IPS-15b (cell line): ENCODE results near the gene PITX3.
"Not testable (repeated sequence)": the region's sequence is repeated elsewhere in the genome, so short reads cannot be mapped to it uniquely, and the experiment has no call there.

Source experiments
- H3K27me3 ChIP-seq: one replicate; pipeline ENCODE4 v1.6.1; 2013; ENCODE audit warnings: low read length; ENCODE audit not compliant: control insufficient read depth, insufficient read depth
- H3K36me3 ChIP-seq: one replicate; pipeline ENCODE4 v1.6.1; 2013; ENCODE audit warnings: low read length; ENCODE audit not compliant: control insufficient read depth, insufficient read depth
- H3K4me1 ChIP-seq: one replicate; pipeline ENCODE4 v1.6.1; 2013; ENCODE audit warnings: mild to moderate bottlenecking, low read length; ENCODE audit not compliant: control insufficient read depth, insufficient read depth
- H3K4me3 ChIP-seq: one replicate; pipeline ENCODE4 v1.5.1; 2013; ENCODE audit warnings: low read depth, low read length
- H3K9ac ChIP-seq: one replicate; pipeline ENCODE4 v1.6.1; 2013; ENCODE audit warnings: low read depth, mild to moderate bottlenecking, low read length
- H3K9me3 ChIP-seq: one replicate; pipeline ENCODE4 v1.6.1; 2013; ENCODE audit warnings: mild to moderate bottlenecking, low read length; ENCODE audit not compliant: control insufficient read depth, insufficient read depth

Gene PITX3

DNA sequence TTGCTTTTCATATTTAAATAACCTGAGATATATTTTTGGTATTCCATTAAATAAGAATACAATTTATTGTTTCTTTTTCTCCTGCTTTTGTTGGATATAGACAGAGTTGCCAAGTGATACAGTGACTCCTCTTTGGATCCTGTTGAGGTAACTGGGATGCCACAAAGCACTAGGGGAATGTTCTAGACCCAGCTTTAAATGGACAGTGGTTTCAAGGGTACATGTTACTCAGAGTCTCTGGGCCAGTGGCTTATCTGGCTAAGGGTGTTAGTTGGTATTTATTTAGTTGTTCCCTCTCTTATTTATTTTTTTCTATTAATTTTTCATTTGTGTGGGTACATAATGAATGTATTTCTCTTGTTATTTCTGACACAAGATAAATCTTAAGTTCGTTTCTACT is 13.1 kb upstream of the PITX3 start:
- Histone ChIP-seq H3K4me3 (no peak overlapping the region), H3K9me3 (no peaks in the 10 kb centered on the region), H3K9ac (no peak overlapping the region), H3K36me3 (no peaks in the 10 kb centered on the region), H3K4me1 (no peaks in the 10 kb centered on the region), H3K27me3 (no peaks in the 10 kb centered on the region)

DNA sequence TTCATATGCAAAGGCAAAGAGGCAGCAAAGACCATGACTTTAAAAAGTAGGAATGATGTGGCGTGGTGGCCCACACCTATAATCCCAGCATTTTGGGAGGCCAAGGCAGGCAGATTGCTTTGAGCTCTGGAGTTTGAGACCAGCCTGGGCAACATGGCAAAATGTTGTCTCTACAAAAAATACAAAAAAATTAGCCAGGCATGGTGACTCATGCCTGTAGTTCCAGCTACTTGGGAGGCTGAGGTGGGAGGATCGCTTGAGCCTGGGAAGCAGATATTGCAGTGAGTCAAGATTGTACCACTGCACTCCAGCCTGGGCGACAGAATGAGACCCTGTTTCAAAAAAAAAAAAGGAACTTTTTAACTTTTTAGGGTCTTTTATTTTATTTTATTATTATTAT is 11.2 kb upstream of the PITX3 start:
- not testable (repeated sequence) for H3K9ac ChIP-seq, H3K4me3 ChIP-seq, H3K4me1 ChIP-seq, H3K27me3 ChIP-seq, H3K36me3 ChIP-seq, H3K9me3 ChIP-seq

DNA sequence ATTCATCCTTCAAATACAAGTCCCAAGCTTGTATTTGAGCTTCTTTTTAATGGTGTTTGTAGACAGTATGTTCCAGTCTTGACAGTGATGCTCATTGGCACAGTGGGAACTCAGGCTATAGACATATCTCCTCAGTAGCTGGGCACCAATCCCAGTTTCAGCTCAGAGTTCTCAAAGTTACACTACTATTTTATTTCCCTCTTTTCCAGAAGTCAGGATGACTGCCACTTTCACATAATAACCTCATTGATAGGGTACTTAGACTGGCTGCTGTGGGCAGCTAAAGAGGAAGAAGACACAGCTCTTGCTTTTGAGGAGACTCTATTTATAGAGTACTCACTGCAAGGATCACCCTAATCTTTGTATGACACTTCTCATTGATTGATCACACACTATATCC is 6.4 kb upstream of the PITX3 start:
- peaks cover 10% of the 10 kb centered on the region for H3K27me3 ChIP-seq
- no peaks in the 10 kb centered on the region for H3K9me3 ChIP-seq
- no peaks in the 10 kb centered on the region for H3K36me3 ChIP-seq
- no peak overlapping the region for H3K4me3 ChIP-seq
- H3K9ac ChIP-seq, result no peak overlapping the region
- H3K4me1 ChIP-seq, result peaks cover 14% of the 10 kb centered on the region

DNA sequence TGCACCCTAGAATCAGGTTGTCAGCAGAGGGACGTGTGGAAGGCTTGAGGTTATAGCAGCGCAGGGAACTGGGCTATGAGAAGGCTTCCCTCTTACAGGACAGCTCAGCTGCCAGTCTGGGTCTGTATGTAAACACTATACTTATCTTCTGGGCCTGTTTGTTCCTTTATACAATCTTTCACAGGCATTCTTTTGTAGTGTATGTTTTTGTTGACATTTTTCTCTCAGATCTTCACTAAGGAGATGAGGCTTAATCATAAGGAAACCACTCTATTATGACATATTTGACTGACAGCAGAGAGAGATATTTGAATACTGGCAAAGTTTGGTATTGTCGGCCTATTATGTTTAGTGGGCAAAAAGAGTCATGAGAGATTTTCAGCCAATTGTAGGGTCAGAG is 4.9 kb upstream of the PITX3 start:
- Histone ChIP-seq H3K4me3 (peak overlapping the region; percentile 91), H3K27me3 (peaks cover 20% of the 10 kb centered on the region), H3K4me1 (peaks cover 17% of the 10 kb centered on the region), H3K9ac (peak overlapping the region; percentile 83), H3K36me3 (no peaks in the 10 kb centered on the region), H3K9me3 (no peaks in the 10 kb centered on the region)

DNA sequence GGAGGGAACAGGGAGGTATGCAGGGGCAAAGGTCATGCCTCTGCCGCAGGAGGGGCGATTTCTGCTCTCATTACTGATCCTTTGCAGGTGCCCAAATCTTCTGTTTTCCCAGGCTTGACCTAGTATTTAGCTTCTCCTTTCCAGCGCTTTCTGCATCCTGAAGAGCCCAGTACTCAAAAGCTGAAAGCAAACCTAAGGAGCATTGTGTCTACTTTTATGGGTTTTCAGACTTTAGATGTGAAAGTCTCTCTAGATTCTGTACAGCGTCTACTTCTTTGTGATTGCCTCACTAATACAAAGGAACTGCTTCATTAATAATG is 4.6 kb upstream of the PITX3 start:
- Histone ChIP-seq H3K4me1 (peaks cover 17% of the 10 kb centered on the region), H3K9ac (peak overlapping the region; percentile 83), H3K9me3 (no peaks in the 10 kb centered on the region), H3K36me3 (no peaks in the 10 kb centered on the region), H3K4me3 (peak overlapping the region; percentile 91), H3K27me3 (peaks cover 23% of the 10 kb centered on the region)

DNA sequence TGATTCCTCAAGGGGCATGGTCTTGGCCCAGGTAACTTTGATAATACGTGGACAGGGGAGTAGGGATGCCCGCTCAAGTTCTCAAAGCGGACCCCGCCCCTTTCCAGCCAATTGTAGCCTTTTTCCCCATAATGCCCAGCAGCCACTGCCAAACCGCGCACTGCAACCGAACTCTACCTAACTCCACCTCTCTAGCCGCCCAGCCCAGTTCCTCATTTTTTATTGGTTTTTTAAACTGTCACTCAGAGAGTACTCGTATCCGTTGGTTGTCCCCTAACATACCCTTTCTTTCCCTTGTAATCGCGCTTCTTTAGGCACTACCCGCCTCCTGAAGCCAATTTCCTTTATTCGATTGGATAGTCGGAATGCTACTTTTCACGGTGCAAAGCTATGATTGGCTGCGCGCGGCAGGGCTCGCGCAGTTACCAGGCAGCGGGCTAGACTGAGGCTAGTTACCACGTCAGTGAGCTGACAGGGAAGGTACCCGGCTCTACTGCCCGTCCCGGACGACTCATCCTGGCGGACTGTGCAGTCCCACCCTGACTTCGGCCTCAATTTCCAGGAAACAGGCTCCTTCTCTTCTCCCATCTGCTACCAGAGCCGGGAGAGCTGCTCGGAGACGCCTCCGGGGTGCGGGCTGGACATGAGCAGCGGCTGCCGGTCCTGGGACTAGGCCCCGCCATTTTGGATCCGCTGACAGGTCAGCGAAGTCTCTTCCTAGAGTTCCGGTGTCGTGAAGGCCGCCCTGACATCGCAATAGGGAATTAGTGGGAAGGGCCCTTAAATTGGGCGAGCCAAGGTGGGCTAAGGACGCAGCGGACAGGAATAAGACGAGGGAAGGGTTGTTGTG is 4.0 kb upstream of the PITX3 start, which contains the start of gene GBF1:
GBF1 (plus strand) TSS at position 451 of the 850 bp plus-strand sequence. CDS start 13,407 bp downstream, outside the sequence.
- Histone ChIP-seq H3K9ac (peak within 1 kb of the TSS; percentile 83), H3K4me1 (peaks cover 17% of the 10 kb centered on the region), H3K4me3 (peak within 1 kb of the TSS; percentile 91), H3K36me3 (no peaks in the 10 kb centered on the region), H3K9me3 (no peaks in the 10 kb centered on the region), H3K27me3 (peaks cover 29% of the 10 kb centered on the region)

DNA sequence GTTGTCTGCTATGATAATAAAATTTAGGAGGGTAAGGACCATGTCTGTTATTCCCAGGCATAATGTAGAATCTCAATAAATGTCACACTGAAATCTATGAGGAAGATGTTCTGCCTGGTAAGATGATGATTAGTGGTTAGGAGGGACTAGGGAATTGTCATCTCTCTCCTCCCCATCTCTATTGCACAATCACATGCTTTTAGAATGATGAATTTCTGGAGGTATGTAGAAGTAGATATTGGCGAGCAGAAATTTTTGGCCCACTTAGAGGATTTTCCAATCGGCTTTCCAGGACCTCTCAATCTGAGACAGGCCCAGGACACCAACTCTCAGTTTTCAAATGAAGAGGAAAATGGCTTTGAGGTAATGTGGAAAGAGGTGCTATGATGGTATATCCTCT is 2.0 kb upstream of the PITX3 start:
- Histone ChIP-seq H3K4me1 (peaks cover 17% of the 10 kb centered on the region), H3K36me3 (no peaks in the 10 kb centered on the region), H3K9ac (no peak overlapping the region), H3K27me3 (peaks cover 49% of the 10 kb centered on the region), H3K9me3 (no peaks in the 10 kb centered on the region), H3K4me3 (no peak overlapping the region)

DNA sequence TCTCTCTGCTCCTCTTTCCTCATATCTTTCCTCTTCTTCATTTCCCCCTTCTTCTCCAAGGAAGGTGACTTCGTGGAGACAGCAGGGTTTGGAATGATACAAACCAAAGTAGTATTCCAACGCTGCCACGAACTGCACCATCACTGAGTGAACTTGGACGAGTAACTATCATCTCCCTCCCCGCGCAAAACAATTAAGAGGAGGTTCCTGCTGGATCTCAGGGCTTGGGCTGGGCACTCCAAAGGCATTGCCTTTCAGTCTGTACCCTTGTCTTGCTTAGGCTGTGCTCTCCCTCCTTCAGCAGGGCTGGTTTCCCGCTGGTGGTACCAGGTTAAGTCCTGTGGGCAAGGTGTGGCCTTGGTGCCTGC is 790 bp upstream of the PITX3 start:
- Histone ChIP-seq H3K9me3 (no peaks in the 10 kb centered on the region), H3K4me1 (peaks cover 13% of the 10 kb centered on the region), H3K36me3 (no peaks in the 10 kb centered on the region), H3K4me3 (peak overlapping the region; percentile 78), H3K9ac (no peak overlapping the region), H3K27me3 (peaks cover 59% of the 10 kb centered on the region)

DNA sequence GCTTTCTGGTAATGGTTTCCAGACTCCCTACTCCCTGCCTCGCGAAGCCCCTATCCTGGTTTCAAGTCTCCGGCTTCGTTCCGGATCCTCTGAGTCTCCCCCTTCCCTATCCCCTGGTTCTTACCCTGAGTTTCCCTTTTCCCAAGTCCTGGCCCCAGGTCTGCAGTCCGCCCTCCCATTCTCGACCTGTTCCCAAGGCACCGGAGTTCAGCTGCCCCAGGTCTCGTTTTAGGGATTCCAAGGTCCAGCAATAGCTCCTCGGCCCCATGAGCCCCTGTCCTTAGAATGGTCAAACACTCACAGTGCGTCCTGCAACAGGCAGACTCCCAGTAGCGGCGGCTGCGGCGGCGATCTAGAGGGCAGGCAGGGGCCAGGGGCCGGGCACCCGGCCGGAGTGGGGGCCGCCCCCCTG is 274 bp downstream of the PITX3 start:
- Histone ChIP-seq H3K27me3 (peaks cover 70% of the 10 kb centered on the region), H3K4me3 (peak overlapping the region; percentile 31), H3K9me3 (no peaks in the 10 kb centered on the region), H3K36me3 (no peaks in the 10 kb centered on the region), H3K4me1 (peaks cover 3% of the 10 kb centered on the region), H3K9ac (no peak overlapping the region)

DNA sequence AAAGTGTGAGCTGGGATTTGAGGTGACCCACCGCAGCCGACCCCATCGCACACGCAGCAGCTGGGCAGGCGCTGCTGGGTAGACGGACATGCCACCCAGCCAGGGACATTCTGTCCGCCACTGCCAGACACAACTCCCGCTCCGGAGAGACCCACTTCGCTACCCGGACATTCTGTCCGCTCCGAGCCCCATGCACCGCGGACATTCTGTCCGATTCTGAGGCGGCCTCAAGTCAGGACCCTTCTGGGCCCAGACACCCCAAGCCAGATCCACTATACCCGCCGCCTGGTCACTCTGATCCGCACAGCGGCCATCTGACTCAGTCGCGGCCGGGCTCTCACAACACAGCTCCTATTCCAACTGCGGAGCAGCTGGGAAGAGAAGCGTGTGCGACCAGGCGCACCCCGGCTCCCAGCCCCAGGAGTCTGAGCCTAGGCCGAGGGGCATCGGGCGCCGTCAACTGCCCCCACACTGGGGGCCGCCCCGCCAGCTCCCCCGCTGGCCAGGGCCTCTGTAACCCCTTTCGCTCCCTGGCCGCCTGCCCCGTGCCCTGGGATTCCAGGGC is 763 bp downstream of the PITX3 start:
- no peak overlapping the region for H3K9ac ChIP-seq
- H3K9me3 ChIP-seq, result no peaks in the 10 kb centered on the region
- no peaks in the 10 kb centered on the region for H3K36me3 ChIP-seq
- peaks cover 75% of the 10 kb centered on the region for H3K27me3 ChIP-seq
- H3K4me1 ChIP-seq, result peaks cover 3% of the 10 kb centered on the region
- H3K4me3 ChIP-seq, result peak overlapping the region; percentile 31

DNA sequence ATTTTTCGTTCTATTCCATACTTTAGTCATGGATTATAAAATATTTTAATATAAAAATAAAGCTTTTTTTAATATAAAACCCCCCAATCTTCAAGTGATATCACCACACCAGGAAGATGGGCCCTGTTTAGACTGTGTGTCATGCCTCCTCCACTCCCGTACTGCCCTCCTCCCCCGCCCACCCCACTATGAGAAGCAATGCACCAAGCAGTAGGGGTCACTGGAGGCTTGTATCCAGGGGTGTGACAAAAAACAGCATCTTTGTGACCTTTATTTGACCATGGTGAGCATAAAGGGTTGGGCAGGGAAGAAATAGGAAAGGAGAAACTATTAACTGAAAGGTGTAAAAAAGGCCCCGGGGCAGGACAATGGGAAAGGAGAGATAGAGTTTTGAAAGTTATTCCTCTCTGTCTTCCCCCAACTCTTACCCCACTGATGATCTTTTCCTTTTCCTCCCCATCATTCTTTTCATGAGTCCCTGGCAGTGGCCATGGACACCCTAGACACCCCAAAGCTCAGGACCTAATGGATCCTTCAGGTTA is 3.5 kb downstream of the PITX3 start:
- H3K27me3 ChIP-seq, result peaks cover 89% of the 10 kb centered on the region
- H3K9me3 ChIP-seq, result no peaks in the 10 kb centered on the region
- H3K4me3 ChIP-seq, result no peak overlapping the region
- H3K9ac ChIP-seq, result no peak overlapping the region
- no peaks in the 10 kb centered on the region for H3K36me3 ChIP-seq
- H3K4me1 ChIP-seq, result peaks cover 7% of the 10 kb centered on the region

DNA sequence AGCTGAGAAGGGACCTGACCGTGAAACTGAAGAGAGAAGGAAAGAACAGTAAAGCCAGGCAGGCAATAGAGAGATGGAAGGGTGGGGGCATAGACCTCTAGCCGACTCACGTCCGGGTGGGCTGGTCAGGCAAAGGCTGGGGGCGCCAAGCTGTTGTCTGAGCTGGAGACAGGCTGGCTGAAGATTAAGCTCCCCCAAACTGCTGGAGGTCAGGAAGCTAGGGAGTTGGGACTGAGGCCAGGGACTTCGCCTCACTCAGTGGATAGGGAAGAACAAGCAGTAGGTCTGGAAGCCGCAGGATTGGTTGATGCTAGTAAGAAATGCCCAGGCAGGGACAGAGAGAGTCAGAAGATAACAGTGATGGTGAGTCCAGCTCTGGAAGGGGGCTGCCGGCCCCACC is 5.3 kb downstream of the PITX3 start:
- Histone ChIP-seq H3K27me3 (peaks cover 93% of the 10 kb centered on the region), H3K9me3 (no peaks in the 10 kb centered on the region), H3K9ac (no peak overlapping the region), H3K4me1 (peaks cover 4% of the 10 kb centered on the region), H3K4me3 (no peak overlapping the region), H3K36me3 (no peaks in the 10 kb centered on the region)
